Peyer's patch (tissue), 4 donors: Measurements from ENCODE around the gene KLHDC8B.

Experiments
- CTCF ChIP-seq, 6 experiments: fragments of 450-650 bp in 4 of 6; fragments of 200-600 bp in 2 of 6; sonication (generic) in 1 of 6; IDR thresholded peaks; one replicate each; pipeline ENCODE4 v1.5.1; 2017 to 2019; ENCODE audit warnings: antibody characterized with exemption in 6 of 6, mild to moderate bottlenecking in 3 of 6, moderate library complexity in 1 of 6
- POLR2A ChIP-seq, 2 donors: fragments of 450-650 bp; IDR thresholded peaks; one replicate each; pipeline ENCODE4 v1.5.1; 2017; ENCODE audit warnings: antibody characterized with exemption in 2 of 2, mild to moderate bottlenecking in 2 of 2, moderate library complexity in 2 of 2

GRCh38 chr3:49148159-49148558 is 23.2 kb upstream of the KLHDC8B start:
- TF ChIP-seq CTCF (IDR thresholded peaks at IDR 0.05) (no peak), POLR2A (IDR thresholded peaks at IDR 0.05) (no peak)
